GM18517 (cell line): ENCODE results near the gene NRG3.
A peak's percentile ranks its signal among the peaks of the same experiment; 100 is the strongest.

Experiments
- ATAC-seq: cut with Tn5 transposase; IDR thresholded peaks from one replicate; pipeline ENCODE4 v1.9.1; 2021; ENCODE audit warnings: mild to moderate bottlenecking, moderate library complexity; ENCODE audit not compliant: unreplicated experiment

The NRG3 gene

DNA sequence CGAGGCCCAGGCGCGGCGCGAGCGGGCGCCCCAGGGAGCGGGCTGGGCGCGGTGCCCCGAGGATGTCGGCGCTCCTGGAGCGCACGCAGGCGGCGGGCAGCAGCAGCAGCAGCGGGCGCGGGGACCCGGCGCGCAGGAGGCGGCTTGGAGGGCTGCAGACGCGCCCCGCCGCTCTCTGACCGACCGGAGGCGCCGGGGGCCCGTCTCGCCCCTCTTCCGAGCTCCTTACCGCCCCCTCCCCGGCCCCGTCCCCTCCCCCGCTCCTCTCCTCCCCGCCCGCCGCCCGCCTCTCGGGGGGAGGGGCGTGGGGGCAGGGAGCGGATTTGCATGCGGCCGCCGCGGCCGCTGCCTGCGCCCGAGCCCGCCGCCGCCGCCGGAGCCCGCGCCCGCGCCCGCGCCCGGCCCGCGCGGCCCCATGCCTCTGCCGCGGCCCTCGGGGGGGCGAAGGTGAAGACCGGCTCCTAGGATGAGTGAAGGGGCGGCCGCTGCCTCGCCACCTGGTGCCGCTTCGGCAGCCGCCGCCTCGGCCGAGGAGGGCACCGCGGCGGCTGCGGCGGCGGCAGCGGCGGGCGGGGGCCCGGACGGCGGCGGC lies at the start of gene NRG3:
NRG3 (plus strand) TSS at position 320 of the 592 bp plus-strand sequence.
- peak; percentile 31 for ATAC-seq

DNA sequence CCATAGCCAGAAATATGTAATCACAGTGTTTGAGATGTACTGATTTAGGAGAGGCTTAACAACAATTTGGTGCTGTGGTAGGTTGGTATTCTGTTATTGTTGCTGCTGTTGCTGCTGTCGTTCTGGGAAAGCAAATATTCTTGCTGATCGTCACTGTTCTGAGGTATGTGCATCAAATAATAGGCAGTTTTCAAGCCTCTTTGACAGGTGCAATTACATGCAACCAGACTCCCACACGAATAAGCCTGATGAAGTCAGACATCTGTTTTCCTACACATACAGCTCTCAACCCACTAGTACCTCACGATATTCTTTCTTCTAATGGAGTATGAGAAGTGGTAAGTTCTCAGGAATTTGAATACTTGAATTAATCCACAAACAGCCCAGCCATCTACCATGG lies 46.7 kb upstream of the NRG3 start:
- ATAC-seq: no peak

DNA sequence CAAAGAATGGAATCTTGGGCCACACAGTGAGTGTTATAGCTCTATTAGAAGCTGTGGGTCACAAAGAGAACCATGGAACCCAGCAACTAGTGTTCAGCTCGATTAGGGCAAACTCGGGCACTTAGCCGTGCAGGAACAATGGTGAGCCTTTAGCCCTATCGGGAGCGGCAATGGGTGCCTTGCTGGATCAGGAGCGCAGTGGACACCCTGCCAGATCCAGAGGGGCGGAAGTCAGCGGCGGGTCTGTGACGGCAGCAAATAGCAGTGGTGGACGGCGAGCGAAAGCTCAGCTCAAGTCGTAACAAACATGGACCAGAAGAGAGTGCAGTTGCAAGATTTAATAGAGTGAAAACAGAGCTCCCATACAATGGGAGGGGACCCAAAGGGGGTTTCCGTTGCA lies 43.9 kb upstream of the NRG3 start:
- ATAC-seq: no peak

DNA sequence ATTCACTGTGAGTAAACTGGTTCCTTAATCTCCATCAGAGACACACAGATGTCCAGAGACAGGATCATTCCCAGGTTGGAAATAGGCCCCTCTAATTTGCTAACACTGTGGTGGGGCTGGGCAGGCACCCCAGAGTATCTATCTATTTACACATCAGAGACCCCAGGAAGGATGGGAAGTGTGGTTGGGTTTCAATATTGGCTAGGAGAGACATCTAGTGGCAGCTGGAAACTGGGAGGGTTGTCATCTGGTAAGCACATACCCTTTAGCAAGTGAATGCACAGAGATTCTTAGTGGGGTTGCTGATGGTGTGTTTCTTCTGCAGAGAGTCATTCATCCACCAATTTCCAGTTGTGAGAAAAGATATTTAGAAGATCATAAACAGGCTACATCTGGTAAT lies 36.0 kb upstream of the NRG3 start:
- no peak for ATAC-seq

DNA sequence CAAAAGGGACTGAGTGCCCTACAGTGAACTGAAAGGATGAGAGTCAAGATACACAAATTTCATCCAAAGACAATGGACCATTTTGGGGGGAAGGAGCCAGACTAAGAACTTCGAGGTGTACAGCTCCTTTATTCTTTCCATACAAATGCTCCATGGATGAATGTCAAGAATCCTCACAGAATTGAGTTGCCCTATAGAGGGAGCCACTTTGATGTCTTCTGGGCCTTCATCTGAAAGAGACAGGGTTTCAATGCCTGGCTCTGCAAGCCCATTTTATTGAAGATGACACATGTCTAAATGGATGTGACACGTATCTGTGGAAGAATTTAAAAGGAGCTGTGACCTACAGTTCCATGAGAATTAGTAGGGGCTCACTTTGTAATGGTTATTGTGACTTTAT lies 32.0 kb upstream of the NRG3 start:
- no peak for ATAC-seq

DNA sequence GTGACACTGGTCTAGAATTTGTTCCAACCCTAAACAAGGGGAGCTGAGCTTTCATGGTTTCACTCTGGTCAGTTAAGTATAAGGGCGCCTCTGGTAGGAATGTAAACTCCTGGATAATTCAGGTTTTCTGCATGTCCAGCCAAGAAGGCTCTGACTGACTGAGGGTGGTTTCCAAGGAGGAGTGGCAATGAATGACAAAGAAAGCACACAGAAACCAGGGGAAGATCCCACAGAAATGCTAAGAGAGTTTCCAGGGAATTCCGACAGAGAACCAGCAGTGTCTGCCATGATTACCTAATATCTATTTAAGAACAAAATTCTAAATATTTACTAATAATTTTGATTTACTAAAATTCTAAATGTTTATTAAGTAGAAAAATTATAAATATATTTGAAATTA lies 27.3 kb upstream of the NRG3 start:
- no peak for ATAC-seq

DNA sequence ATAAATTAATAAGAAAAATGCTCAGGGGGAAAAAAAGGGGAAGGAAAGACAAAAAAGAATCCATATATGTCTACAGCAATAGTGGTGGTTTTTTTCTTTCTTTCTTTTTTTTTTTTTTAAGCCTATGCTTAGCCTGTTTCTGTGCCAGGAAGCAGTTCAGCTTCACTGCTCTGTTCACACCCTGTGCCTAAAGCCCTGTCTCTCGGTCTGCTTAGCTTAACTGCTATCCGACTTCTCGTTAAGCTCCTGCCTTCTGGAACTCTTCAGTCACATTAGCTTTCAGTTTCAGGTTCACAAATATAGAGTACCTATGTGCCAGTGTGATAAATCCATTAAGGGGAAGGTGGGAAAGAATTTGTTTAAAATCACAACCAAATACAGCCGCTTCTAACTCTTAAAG lies 26.5 kb upstream of the NRG3 start:
- ATAC-seq: no peak

DNA sequence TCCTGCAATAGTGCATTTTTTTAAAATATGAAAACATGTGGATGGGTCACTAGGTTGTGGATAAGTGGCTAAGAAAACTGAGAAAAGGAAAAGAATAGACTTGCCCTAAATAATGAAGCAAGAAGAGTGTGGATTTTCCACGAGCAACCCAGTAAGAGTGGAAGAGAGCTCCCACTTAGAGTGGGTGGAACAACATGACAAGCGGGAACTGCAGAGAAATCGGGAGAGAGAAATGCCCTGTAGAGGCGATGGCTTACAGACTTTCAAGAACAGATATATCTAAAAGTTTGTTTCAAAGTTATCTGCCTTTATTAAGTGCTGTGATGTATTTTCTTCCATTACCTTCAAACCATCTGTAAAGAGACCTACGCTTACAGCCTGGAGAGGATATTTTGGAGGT lies 26.1 kb upstream of the NRG3 start:
- ATAC-seq: no peak

DNA sequence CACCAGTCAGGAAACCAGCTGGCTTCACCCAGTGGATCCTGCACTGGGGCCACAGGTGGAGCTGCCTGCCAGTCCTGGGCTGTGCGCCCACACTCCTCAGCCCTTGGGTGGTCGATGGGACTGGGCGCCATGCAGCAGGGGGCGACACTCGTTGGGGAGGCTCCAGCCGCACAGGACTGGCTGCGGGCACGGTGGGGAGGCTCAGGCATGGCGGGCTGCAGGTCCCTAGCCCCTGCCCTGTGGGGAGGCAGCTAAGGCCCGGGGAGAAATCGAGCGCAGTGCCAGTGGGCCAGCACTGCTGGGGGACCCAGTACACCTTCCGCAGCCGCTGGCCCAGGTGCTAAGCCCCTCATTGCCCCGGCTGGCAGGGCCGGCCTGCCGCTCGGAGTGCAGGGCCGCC lies 12.4 kb upstream of the NRG3 start:
- no peak for ATAC-seq

DNA sequence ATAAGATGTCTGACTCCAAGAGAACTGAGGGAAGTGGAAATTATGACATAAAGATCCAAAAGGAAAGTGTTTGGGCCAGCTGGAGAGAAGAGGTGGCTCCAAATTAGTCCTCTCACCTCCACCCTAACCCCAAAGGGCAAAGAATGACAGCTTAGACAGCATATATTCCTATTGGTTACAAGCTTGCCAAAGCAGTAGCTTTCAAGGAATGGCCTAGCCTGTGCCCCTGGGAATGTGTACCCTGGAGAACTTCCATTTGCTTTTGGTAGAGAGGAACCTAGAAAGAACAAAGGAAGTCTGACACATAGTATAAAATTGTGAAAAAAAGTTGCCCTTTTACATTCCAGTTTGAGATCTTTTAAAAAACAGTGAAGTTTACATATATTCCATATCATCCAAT lies 11.2 kb upstream of the NRG3 start:
- no peak for ATAC-seq

DNA sequence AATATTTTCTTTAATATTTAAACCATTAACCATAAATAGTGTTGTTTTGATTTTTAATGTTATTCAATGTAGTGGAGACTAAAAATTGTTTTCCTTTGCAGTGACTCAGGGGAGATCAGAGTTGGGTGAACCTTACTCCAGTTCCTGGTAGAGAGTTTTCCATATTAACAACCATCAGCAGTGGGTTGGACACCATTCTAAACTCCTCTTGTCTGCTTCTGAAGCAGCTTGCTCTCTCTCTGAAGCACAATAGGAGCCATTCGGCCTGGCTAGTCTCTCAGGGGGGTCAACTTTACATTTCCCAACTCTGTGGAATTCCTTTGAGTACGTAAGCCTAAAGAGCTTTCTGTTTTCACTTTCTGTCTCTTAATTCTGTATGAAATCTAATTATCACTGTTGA lies 9.4 kb upstream of the NRG3 start:
- no peak for ATAC-seq

DNA sequence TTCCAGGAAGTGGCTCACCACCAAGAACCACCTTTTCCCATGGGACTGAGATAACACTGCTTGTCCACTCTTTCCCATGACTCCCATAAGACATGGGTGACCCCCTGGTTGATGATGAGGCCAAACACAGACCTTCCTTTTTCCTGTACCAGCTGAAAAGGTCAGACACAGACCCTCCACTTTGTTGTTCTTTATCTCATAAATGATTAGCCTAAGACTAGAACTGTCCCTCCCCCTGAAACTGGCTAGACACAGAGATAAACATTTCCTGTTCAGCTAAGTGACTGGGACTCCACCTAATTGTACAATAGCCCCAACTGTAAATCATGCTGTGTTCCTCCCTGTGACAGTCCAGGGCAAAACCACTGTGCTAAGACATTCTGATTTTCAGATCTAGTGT lies 8.2 kb upstream of the NRG3 start:
- peak; percentile 99 for ATAC-seq

DNA sequence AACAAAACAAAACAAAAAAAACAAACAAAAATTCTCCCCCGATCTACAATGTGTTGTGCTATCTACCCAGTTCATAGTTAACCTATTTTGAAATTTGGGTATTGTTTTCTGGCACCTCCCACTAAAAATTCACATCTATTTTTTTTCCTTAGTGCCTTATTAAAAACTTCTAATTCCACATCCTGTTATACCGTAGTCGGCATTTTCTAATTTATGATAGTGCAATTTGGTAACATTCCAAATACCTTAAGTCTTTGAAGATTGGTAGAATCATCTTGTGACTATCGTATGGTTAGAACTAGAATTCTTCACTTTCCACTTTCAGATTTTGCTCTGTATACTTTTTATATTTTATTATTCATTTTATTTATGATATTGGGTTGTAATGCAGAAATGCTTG lies 4.5 kb upstream of the NRG3 start:
- ATAC-seq: no peak

DNA sequence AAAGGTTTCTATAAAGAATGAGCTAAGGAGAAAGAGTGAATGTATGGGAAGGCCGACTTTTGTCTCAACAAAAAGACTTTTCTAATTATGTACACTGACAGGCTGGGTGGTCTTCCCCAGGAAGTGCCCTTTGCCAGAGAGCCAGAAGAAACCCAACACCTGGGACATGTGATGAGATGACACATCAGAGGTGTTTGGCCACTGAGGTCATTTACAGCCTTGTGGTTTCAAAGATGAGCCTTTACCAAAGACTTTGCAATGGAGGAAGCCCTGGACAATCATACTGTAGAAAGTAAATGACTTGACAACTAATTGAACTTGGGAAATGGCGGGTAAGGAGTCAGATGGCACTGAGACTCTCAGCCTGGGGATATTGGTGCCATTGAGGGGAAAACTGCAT lies 3.4 kb upstream of the NRG3 start:
- ATAC-seq: no peak

DNA sequence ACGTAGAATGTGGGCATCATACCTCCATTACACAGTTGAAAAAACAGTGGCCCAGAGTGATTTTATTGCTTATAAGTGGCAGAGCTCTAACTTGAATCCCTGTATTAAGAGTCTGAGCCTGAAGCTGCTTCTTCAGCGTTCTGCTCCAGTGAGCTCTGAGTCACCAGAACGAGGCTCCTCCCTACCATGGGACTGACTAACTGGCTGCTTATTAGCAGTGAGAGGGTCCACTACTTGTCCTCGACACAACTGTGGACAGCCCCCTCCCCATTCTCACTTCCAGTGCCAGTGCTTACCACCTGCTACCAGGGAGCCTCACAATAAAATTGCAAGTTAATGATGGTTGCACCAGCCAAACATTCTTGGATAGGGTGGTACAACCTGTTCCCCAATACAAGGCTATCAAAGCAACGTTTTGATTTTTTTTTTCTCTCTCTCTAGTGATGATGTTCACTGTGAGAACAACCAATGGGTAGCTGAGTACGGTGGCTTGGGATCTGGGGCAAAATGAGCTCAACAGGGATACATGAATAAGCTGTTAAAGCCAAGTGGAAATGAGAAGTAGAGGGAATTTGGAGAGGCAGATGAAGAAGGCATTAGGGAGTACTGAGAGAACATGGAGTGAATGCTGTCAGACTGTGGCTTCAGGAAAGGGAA lies 2.7 kb upstream of the NRG3 start:
- ATAC-seq: no peak

DNA sequence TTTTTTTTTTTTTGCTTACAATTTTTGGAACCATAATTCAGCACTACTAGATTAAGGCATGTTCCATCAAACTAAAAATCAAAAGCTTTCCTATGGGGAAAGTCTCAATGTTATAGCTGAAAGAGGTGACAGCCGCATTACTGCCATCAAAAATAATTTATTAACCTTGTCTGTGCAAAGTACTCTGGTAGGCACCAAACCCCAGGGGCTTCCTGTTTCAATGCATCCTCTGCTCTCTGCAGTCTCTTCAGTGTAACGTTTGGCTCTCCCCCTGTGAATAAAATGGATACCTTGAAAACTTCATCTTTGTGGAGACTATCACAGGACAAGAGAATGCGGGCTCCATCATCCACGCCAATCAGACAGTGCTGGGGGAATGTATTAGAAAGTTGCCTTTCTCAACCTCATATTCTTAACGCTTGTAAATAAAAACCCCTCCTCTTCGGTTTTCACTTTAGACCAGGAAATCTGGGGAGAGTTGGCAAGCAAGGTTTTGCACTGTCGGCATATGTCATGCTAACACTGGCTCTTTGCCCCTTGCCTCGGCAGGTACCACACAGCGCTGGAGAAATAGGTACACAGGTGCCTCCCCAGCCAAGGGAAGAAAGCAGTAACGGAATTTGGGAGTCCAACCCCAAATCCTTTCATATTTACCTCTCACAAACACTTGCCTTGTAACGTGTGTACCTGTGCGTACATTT lies 1.6 kb upstream of the NRG3 start:
- no peak for ATAC-seq

DNA sequence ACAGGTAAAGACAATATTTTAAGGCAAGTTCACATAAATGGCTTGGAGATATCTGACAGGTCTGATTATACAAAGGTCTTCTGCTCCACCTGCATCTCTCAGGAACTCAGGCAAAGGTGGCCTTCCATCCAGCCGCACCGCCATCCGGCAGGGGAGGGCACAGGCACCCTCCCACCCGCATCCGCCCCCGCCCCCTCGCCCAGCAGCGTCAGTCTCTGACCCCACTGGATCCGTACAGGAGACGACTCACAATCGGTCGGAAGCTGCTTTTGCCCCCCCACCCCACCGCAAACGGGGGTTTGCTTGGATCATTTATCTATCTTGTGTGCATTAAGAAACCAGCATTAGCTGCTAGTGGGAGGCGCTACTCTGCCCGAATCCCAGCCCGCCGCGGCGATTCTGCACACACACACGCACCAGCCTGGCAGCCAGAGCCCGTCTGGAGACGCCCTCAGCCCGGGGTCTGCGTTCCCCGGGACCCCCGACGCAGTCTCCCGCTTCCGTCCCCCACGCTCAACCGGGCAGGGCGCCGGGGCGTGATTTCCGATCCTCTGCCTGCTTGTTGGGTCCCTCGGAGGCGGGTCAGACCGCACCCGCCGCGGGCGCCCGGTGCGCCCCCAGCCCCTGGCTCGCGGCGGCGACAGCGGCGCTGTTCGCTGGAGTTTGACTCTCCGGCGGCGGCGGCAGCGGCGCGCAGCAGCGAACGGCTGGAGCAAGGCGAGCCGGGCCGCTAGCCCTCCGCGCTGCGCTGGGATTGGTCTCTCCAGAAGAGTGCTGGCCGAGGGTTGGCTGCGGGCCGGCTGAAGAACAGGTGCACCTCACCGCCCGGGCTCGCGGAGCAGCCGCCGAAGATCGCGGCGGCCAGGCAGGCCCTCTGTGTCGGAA lies 820 bp upstream of the NRG3 start:
- ATAC-seq: peak; percentile 43

DNA sequence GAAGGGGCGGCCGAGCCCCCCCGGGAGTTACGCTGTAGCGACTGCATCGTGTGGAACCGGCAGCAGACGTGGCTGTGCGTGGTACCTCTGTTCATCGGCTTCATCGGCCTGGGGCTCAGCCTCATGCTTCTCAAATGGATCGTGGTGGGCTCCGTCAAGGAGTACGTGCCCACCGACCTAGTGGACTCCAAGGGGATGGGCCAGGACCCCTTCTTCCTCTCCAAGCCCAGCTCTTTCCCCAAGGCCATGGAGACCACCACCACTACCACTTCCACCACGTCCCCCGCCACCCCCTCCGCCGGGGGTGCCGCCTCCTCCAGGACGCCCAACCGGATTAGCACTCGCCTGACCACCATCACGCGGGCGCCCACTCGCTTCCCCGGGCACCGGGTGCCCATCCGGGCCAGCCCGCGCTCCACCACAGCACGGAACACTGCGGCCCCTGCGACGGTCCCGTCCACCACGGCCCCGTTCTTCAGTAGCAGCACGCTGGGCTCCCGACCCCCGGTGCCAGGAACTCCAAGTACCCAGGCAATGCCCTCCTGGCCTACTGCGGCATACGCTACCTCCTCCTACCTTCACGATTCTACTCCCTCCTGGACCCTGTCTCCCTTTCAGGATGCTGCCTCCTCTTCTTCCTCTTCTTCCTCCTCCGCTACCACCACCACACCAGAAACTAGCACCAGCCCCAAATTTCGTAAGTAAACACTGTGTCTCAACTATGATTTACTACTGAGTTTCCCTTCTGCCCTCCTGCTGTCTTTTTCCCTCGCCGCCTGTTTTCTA lies 666 bp downstream of the NRG3 start:
- ATAC-seq: no peak

DNA sequence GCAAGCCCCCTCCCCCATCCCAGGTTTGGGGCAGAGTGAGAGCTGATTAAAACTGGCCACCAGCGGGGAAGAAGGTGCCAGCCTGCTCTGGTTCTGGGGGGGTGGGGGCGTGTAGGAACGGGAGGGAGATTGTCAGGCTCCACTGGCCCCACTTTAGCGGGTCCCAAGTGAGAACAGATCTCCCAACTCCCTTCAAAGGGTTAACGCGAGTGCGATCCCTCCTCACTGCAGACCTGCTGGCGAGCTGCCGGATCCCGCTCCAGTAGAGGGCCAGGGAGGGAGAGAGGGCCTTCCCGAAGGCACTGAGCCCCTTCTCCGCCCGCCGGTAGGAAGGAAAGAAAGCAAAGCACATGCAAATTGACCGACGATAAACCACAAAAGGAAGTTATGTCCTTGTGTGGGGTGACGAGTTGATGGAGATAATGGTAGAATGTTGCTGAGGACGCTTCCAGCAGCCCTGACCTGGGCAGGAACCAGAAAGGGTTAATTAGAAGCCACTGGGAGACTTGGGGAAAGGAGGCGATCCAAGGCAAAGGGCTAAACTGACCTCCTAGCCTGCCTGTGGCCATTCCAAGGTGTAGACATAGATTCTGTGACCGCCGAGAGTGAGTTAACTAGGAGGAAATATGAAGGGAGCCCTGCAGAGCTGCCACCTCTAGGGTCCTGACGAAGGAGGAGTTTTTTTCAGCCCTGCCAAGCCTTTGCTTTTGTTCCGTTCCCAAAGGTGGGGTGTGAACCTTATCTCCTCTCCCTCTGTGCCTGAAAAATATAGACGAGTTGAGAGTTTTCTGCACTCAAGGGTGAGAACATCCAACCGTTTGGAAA lies 1.5 kb downstream of the NRG3 start:
- no peak for ATAC-seq

DNA sequence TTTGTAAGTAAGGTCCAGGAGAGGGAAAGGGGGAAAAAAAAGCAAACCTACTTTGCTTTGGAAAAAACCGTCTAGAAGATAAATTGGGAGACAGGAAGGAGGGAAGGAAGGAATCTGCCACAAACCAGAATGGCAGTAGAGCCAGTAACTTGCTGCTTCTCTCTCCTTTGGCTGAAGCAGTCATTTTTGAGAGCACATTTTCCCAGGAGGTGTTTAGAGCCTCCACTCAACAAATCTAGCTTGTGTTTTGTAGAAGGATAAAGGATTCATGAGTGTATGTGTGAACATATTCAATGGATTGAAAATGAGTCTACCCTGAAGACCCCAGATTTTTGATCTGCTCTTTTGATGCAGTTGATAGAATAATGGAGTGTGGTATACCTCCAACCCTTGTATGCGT lies 2.6 kb downstream of the NRG3 start:
- ATAC-seq: no peak
